Uterus (tissue), 4 donors: ENCODE results near the gene BLTP1. TPM values are rescaled to one million over a fixed set of nuclear protein-coding genes. Genes with fewer than 3 reads are reported as not detected.

ENCODE experiments used
- DNase-seq, 2 donors: peaks; one replicate each; pipeline ENCODE4 v3.0.0-alpha.2; 2019 to 2020
- H3K27ac ChIP-seq, 2 donors: fragments of 200-600 bp; sonication (generic); 1 replicate in 1 of 2; 2 replicates in 1 of 2; pipeline ENCODE4 v1.5.1; 2016 to 2018
- H3K27me3 ChIP-seq, 2 donors: fragments of 200-600 bp; sonication (generic); one replicate each; pipeline ENCODE4 v1.5.1; 2018 to 2019; ENCODE audit warnings: control low read depth in 1 of 2
- H3K36me3 ChIP-seq, 2 donors: fragments of 200-600 bp; sonication (generic); one replicate each; pipeline ENCODE4 v1.5.1; 2019; ENCODE audit warnings: control low read depth in 1 of 2
- H3K4me1 ChIP-seq, 2 donors: fragments of 200-600 bp; sonication (generic); one replicate each; pipeline ENCODE4 v1.5.1; 2018 to 2019; ENCODE audit warnings: control low read depth in 1 of 2
- H3K4me3 ChIP-seq, 2 donors: fragments of 200-600 bp; sonication (generic); 1 replicate in 1 of 2; 2 replicates in 1 of 2; pipeline ENCODE4 v1.5.1; 2018 to 2019; ENCODE audit warnings: mild to moderate bottlenecking in 1 of 2
- H3K9me3 ChIP-seq, 2 donors: fragments of 200-600 bp; sonication (generic); one replicate each; pipeline ENCODE4 v1.5.1; 2019; ENCODE audit warnings: control low read depth in 1 of 2
- CTCF ChIP-seq, 4 experiments: fragments of 200-600 bp in 2 of 4; fragments of 450-650 bp in 2 of 4; sonication (generic) in 2 of 4; IDR thresholded peaks; one replicate each; pipeline ENCODE4 v1.5.1; 2016 to 2019; ENCODE audit warnings: antibody characterized with exemption in 4 of 4, mild to moderate bottlenecking in 2 of 4, moderate library complexity in 1 of 4
- POLR2A ChIP-seq, 2 donors: fragments of 450-650 bp; IDR thresholded peaks; one replicate each; pipeline ENCODE4 v1.6.1; 2016; ENCODE audit warnings: antibody characterized with exemption in 2 of 2, mild to moderate bottlenecking in 1 of 2, moderate library complexity in 1 of 2
- intact Hi-C: fragments of 100-400 bp; cut with DNase I; formaldehyde crosslinking; loops from one replicate; pipeline ENCODE4 v1.15.1; 2023; ENCODE audit warnings: low total_unique reads
- total RNA-seq, 4 donors: library from RNA; depleted of rRNA in 3 of 4; stranded (reverse); fragments of >200 nt in 3 of 4; gene quantifications; one replicate each; pipeline versions ENCODE4 v1.1.0 to v1.2.4, GENCODE V29; 2014 to 2023
- donor health status: DM: yes; HTN: yes; CAD: no.

The BLTP1 gene
- total RNA-seq, 4 donors from 2014 or later = 60.9 to 186 (median 98.6) TPM

GRCh38 chr4:122178961-122179360 lies 26.8 kb downstream of the BLTP1 start:
- H3K4me1 ChIP-seq = no peaks in the 10 kb centered on the region
- TF ChIP-seq POLR2A (IDR thresholded peaks at IDR 0.05) (no peak), CTCF (IDR thresholded peaks at IDR 0.05) (no peak)
- H3K36me3 ChIP-seq = no peaks in the 10 kb centered on the region
- H3K9me3 ChIP-seq = no peaks in the 10 kb centered on the region
- intact Hi-C loops = no loop called here
- H3K27me3 ChIP-seq = no peaks in the 10 kb centered on the region
- no peak overlapping the region for H3K4me3 ChIP-seq
- no peak overlapping the region for H3K27ac ChIP-seq
- no peak for DNase-seq

GRCh38 chr4:122195718-122196117 lies 43.6 kb downstream of the BLTP1 start:
- intact Hi-C loops = no loop called here
- H3K9me3 ChIP-seq = no peaks in the 10 kb centered on the region
- TF ChIP-seq POLR2A (IDR thresholded peaks at IDR 0.05) = no peak
- TF ChIP-seq CTCF (IDR thresholded peaks at IDR 0.05) = no peak
- H3K27me3 ChIP-seq = no peaks in the 10 kb centered on the region
- no peaks in the 10 kb centered on the region for H3K4me1 ChIP-seq
- no peak overlapping the region for H3K4me3 ChIP-seq
- no peak overlapping the region for H3K27ac ChIP-seq
- no peak for DNase-seq
- no peaks in the 10 kb centered on the region for H3K36me3 ChIP-seq

Other genes starting within 250 kb of the BLTP1 start
- gene TRPC3, start 200.3 kb upstream of the BLTP1 start, total RNA-seq = 1 to 10 TPM in 2 of 4 donors, under 1 TPM in 2; 0.59 to 8.2 (median 3.4) TPM
- under 1 TPM in 1 of 4 donors, not detected in 3; 0.55 TPM for gene ADAD1, start 226.7 kb downstream of the BLTP1 start, total RNA-seq